H1 (cell line): Measurements from ENCODE around the gene NUP133. TPM values are rescaled to one million over a fixed set of nuclear protein-coding genes. Genes with fewer than 3 reads are reported as not detected.
A peak's percentile ranks its signal among the peaks of the same experiment; 100 is the strongest.

Experiments used
- CTCF ChIA-PET: fragments of 300-600 bp; sonication (Branson Sonifier 250); formaldehyde crosslinking; loops from one replicate; lab custom pipeline; 2021; ENCODE audit not compliant: partially characterized antibody; lab: Charles Lee
- POLR2A ChIA-PET: fragments of 300-600 bp; sonication (Branson Sonifier 250); formaldehyde crosslinking; loops from one replicate; lab custom pipeline; 2021; ENCODE audit warnings: inconsistent platforms; ENCODE audit not compliant: partially characterized antibody; lab: Charles Lee
- DNase-seq, 2 experiments: peaks; one replicate each; pipeline versions ENCODE4 v3.0.0 to v3.0.0-alpha.2; 2010 to 2022; ENCODE audit warnings: low spot score in 2 of 2, low read depth in 1 of 2, mixed read lengths in 1 of 2
- FAIRE-seq: peaks from 2 replicates; lab custom pipeline; 2011; peaks lifted over from hg19 to GRCh38; lab: Jason Lieb, UNC
- H2AFZ ChIP-seq: 2 replicates; pipeline ENCODE4 v1.8.1; 2012; ENCODE audit warnings: low read length, inconsistent platforms
- H2AK5ac ChIP-seq: 2 replicates; pipeline ENCODE4 v1.6.1; 2013; ENCODE audit warnings: low read depth, low read length
- H2BK120ac ChIP-seq: replicated peaks from 2 replicates; pipeline ENCODE3; 2013; ENCODE audit warnings: low read depth, low read length, inconsistent platforms
- H2BK12ac ChIP-seq: 2 replicates; pipeline ENCODE4 v1.6.1; 2013; ENCODE audit warnings: low read depth, low read length
- H2BK15ac ChIP-seq: 2 replicates; pipeline ENCODE4 v1.6.1; 2013; ENCODE audit warnings: low read length
- H2BK20ac ChIP-seq: 2 replicates; pipeline ENCODE4 v1.6.1; 2013; ENCODE audit warnings: low read length
- H2BK5ac ChIP-seq: 2 replicates; pipeline ENCODE4 v1.6.1; 2013; ENCODE audit warnings: low read depth, low read length
- H3K14ac ChIP-seq: 2 replicates; pipeline ENCODE4 v1.6.1; 2013; ENCODE audit warnings: inconsistent platforms; ENCODE audit not compliant: insufficient read length
- H3K18ac ChIP-seq: 2 replicates; pipeline ENCODE4 v1.6.1; 2013; ENCODE audit warnings: low read length; ENCODE audit errors: extremely low read depth
- H3K23ac ChIP-seq: 2 replicates; pipeline ENCODE4 v1.6.1; 2013; ENCODE audit warnings: inconsistent platforms; ENCODE audit not compliant: insufficient read length
- H3K23me2 ChIP-seq: 2 replicates; pipeline ENCODE4 v1.6.1; 2013; ENCODE audit warnings: low read depth, low read length
- H3K27ac ChIP-seq: 2 replicates; pipeline ENCODE4 v1.6.1; 2011; ENCODE audit warnings: low read depth, low read length, inconsistent platforms
- H3K27me3 ChIP-seq, 4 experiments: replicated peaks in 1 of 4; 1 replicate in 1 of 4; 2 replicates in 3 of 4; pipeline versions ENCODE4 v1.6.1 to v1.8.1; 2011 to 2013; ENCODE audit warnings: low read length in 3 of 4, mild to moderate bottlenecking in 3 of 4, inconsistent platforms in 2 of 4, mixed read lengths in 2 of 4, moderate library complexity in 1 of 4; ENCODE audit not compliant: control insufficient read depth in 3 of 4, insufficient read depth in 3 of 4; ENCODE audit errors: extremely low read depth in 1 of 4
- H3K36me3 ChIP-seq, 4 experiments: 2 replicates each; pipeline versions ENCODE4 v1.6.1 to v1.8.1; 2011 to 2013; ENCODE audit warnings: mild to moderate bottlenecking in 4 of 4, low read length in 3 of 4, moderate library complexity in 2 of 4, control low read depth in 1 of 4, inconsistent platforms in 1 of 4; ENCODE audit not compliant: insufficient read depth in 4 of 4, control insufficient read depth in 2 of 4
- H3K4ac ChIP-seq: replicated peaks from 2 replicates; pipeline ENCODE3; 2013; ENCODE audit warnings: low read length, low read depth, mixed read lengths, inconsistent platforms; ENCODE audit not compliant: insufficient read length
- H3K4me1 ChIP-seq, 4 experiments: replicated peaks in 1 of 4; 1 replicate in 1 of 4; 2 replicates in 3 of 4; pipeline versions ENCODE4 v1.6.1 to v1.8.1; 2011 to 2013; ENCODE audit warnings: low read length in 3 of 4, inconsistent platforms in 2 of 4, mixed read lengths in 1 of 4; ENCODE audit not compliant: insufficient read depth in 4 of 4, control insufficient read depth in 3 of 4
- H3K4me2 ChIP-seq, 2 experiments: 2 replicates each; pipeline versions ENCODE4 v1.6.1 to v1.8.1; 2011 to 2013; ENCODE audit warnings: low read depth in 2 of 2, low read length in 2 of 2, control low read depth in 1 of 2, inconsistent platforms in 1 of 2, mild to moderate bottlenecking in 1 of 2; ENCODE audit not compliant: insufficient read depth in 1 of 2
- H3K4me3 ChIP-seq, 4 experiments: fragments of 200-600, 300-600 bp in 1 of 4; sonication (generic), shearing (Covaris generic), sonication (Bioruptor Twin) in 1 of 4; 2 replicates each; pipeline versions ENCODE4 v1.5.1 to v1.8.1; 2011 to 2016; ENCODE audit warnings: low read length in 4 of 4, low read depth in 3 of 4, control low read depth in 2 of 4, inconsistent platforms in 2 of 4, mild to moderate bottlenecking in 2 of 4, mixed read lengths in 1 of 4, moderate library complexity in 1 of 4; ENCODE audit not compliant: insufficient read depth in 2 of 4; ENCODE audit errors: extremely low read depth in 1 of 4
- H3K56ac ChIP-seq: replicated peaks from 2 replicates; pipeline ENCODE3; 2013; ENCODE audit warnings: low read depth, mild to moderate bottlenecking, mixed read lengths, low read length, inconsistent platforms; ENCODE audit not compliant: insufficient read length
- H3K79me1 ChIP-seq: 2 replicates; pipeline ENCODE4 v1.6.1; 2013; ENCODE audit warnings: low read depth, low read length, control low read depth
- H3K79me2 ChIP-seq, 2 experiments: 2 replicates each; pipeline versions ENCODE4 v1.6.1 to v1.8.1; 2012 to 2013; ENCODE audit warnings: low read length in 2 of 2, mild to moderate bottlenecking in 2 of 2, inconsistent platforms in 1 of 2; ENCODE audit not compliant: insufficient read depth in 2 of 2, control insufficient read depth in 1 of 2
- H3K9ac ChIP-seq, 4 experiments: replicated peaks in 1 of 4; 1 replicate in 1 of 4; 2 replicates in 3 of 4; pipeline versions ENCODE4 v1.6.1 to v1.8.1; 2011 to 2013; ENCODE audit warnings: low read depth in 3 of 4, low read length in 3 of 4, control low read depth in 2 of 4, mild to moderate bottlenecking in 2 of 4, moderate library complexity in 2 of 4, inconsistent platforms in 1 of 4; ENCODE audit errors: extremely low read depth in 1 of 4
- H3K9me3 ChIP-seq, 2 experiments: 2 replicates each; pipeline versions ENCODE4 v1.6.1 to v1.8.1; 2012 to 2013; ENCODE audit warnings: mild to moderate bottlenecking in 2 of 2, moderate library complexity in 2 of 2, control low read depth in 1 of 2, inconsistent platforms in 1 of 2, low read depth in 1 of 2, low read length in 1 of 2, mixed read lengths in 1 of 2; ENCODE audit not compliant: insufficient read depth in 2 of 2
- H4K20me1 ChIP-seq, 2 experiments: replicated peaks in 1 of 2; 2 replicates each; pipeline versions ENCODE3 to v1.8.1; 2011 to 2013; ENCODE audit warnings: inconsistent platforms in 2 of 2, low read length in 2 of 2, mild to moderate bottlenecking in 1 of 2; ENCODE audit not compliant: insufficient read depth in 2 of 2, control insufficient read depth in 1 of 2
- H4K5ac ChIP-seq: 2 replicates; pipeline ENCODE4 v1.6.1; 2013; ENCODE audit warnings: low read length, low read depth, mixed read lengths, inconsistent platforms; ENCODE audit not compliant: insufficient read length
- H4K8ac ChIP-seq: 2 replicates; pipeline ENCODE4 v1.8.0; 2013; ENCODE audit warnings: mild to moderate bottlenecking, moderate library complexity, low read length, inconsistent platforms; ENCODE audit not compliant: insufficient read depth; ENCODE audit errors: extremely low read depth
- H4K91ac ChIP-seq: replicated peaks from 2 replicates; pipeline ENCODE3; 2013; ENCODE audit warnings: low read length, mixed read lengths, inconsistent platforms; ENCODE audit not compliant: insufficient read length
- EZH2 ChIP-seq: fragments of 200-600 bp; sonication (generic); IDR thresholded peaks from 2 replicates; pipeline ENCODE4 v1.7.1; 2012; ENCODE audit warnings: low read depth, mild to moderate bottlenecking, moderate library complexity, low read length, inconsistent platforms; ENCODE audit not compliant: severe bottlenecking
- GABPA ChIP-seq: IDR thresholded peaks from 2 replicates; pipeline ENCODE4 v1.6.1; 2011; ENCODE audit warnings: mild to moderate bottlenecking, low read length, moderate library complexity, borderline replicate concordance; ENCODE audit not compliant: insufficient read depth
- TAF1 ChIP-seq: IDR thresholded peaks from 2 replicates; pipeline ENCODE4 v1.6.1; 2011; ENCODE audit warnings: mild to moderate bottlenecking, low read depth, low read length
- WGBS, 2 experiments: shearing (Covaris generic) in 1 of 2; methylation state at CpG; one replicate each; pipeline versions ENCODE4 v1.1.6 to v1.1.7; 2013 to 2015; ENCODE audit warnings: low lambda C conversion rate in 2 of 2, mixed read lengths in 2 of 2, inconsistent platforms in 1 of 2, low coverage in 1 of 2, missing lambda C conversion rate in 1 of 2; ENCODE audit not compliant: insufficient replicate concordance in 2 of 2, insufficient coverage in 1 of 2, insufficient read length in 1 of 2; ENCODE audit errors: extremely low coverage in 1 of 2, missing lambda C conversion rate in 1 of 2; 5-methylcytosine and 5-hydroxymethylcytosine counted together
- polyA plus RNA-seq, 7 experiments: library from polyadenylated mRNA; depleted of rRNA in 3 of 7; stranded (reverse) in 5 of 7; unstranded in 2 of 7; fragments of >200 nt in 5 of 7; fragments of 200-250 nt in 2 of 7; gene quantifications; 1 replicate in 5 of 7; 2 replicates in 1 of 7; 4 replicates in 1 of 7; pipeline versions ENCODE4 v1.2.1 to v1.2.3, GENCODE V29; 2011 to 2013; ENCODE audit warnings: missing spikeins in 2 of 7, mixed read lengths in 2 of 7
- total RNA-seq: library from RNA; stranded (reverse); fragmentation: NEBNext Ultra II Directional; extraction: Animal tissue kit (Norgen Biotek cat#: 25700); gene quantifications from 2 replicates; pipeline ENCODE4 v1.2.1, GENCODE V29; 2021

The NUP133 gene
- total and polyA plus RNA-seq, 2 of the 8 experiments (the other 6 are each of a cell fraction or from before 2014, with no cell fraction given), result 20.6 to 72.1 TPM

GRCh38 chr1:229409616-229410369 lies 98.3 kb downstream of the NUP133 start:
- FAIRE-seq, result no peak
- Histone ChIP-seq H2BK15ac (no peak overlapping the region; the same call in 1 of the 2 replicates), H3K79me1 (no peaks in the 10 kb centered on the region), H3K79me2 (no peaks in the 10 kb centered on the region), H3K18ac (peak overlapping the region; percentile 87; the same call in 1 of the 2 replicates), H3K9ac (no peak overlapping the region), H3K4me3 (peak overlapping the region in 1 of 4 experiments; percentile 7; a peak in 1 of 8 replicates), H3K56ac (no peak overlapping the region), H3K4ac (no peak overlapping the region), H4K91ac (no peak overlapping the region), H3K14ac (no peak overlapping the region), H2BK12ac (peak overlapping the region; percentile 55; the same call in 1 of the 2 replicates), H3K4me1 (peaks cover 19 to 42% (median 29%) of the 10 kb centered on the region in 4 experiments), H3K4me2 (peak overlapping the region in 1 of 2 experiments; percentile 36; a peak in 2 of 4 replicates), H3K23ac (no peak overlapping the region), H3K9me3 (no peaks in the 10 kb centered on the region), H4K5ac (no peak overlapping the region), H2BK120ac (no peak overlapping the region), H2BK20ac (no peak overlapping the region; the same call in 1 of the 2 replicates), H2AK5ac (peak overlapping the region; percentile 8; the same call in 1 of the 2 replicates), H3K23me2 (peaks cover 11% of the 10 kb centered on the region; the same call in 1 of the 2 replicates), H3K27me3 (peaks cover 13 to 44% (median 39%) of the 10 kb centered on the region in 4 experiments), H3K27ac (no peak overlapping the region), H4K8ac (no peak overlapping the region), H2AFZ (no peak overlapping the region), H2BK5ac (peak overlapping the region; percentile 10; the same call in 1 of the 2 replicates), H4K20me1 (no peaks in the 10 kb centered on the region), H3K36me3 (no peaks in the 10 kb centered on the region)
- TF ChIP-seq GABPA (no peak), EZH2 (peak; percentile 14), TAF1 (no peak)
- ChIA-PET CTCF (interaction anchor here (0.6 to 5.1 kb wide), 20 partner anchors 8 to 759 kb away, joined by 3 to 47 read pairs (median 4); no protein-coding TSS in a partner anchor), POLR2A (interaction anchor here (0.8 to 6.9 kb wide), 10 partner anchors 10 to 224 kb away, joined by 3 to 48 read pairs (median 3); partner anchors contain the start of genes ACTA1 and NUP133)
- WGBS, 2 experiments, result 55% methylated on average over 8 of the region's 18 CpGs; no CpG with 5 or more reads in 1 of the 2 experiments
- no peak for DNase-seq
